PFSK-1 (cell line): Measurements from ENCODE around the gene ELL.

Source experiments
- FOXP2 ChIP-seq: optimal IDR thresholded peaks from 2 replicates; pipeline ENCODE3; 2011; ENCODE audit warnings: borderline replicate concordance, control low read depth, inconsistent platforms; ENCODE audit not compliant: insufficient read depth; ENCODE audit errors: extremely low read length, extremely low read depth
- POLR2AphosphoS5 ChIP-seq: IDR thresholded peaks from 2 replicates; pipeline ENCODE4 v1.6.1; 2012; ENCODE audit warnings: low read depth, mild to moderate bottlenecking, control low read depth, low read length, moderate library complexity
- SIN3A ChIP-seq: IDR thresholded peaks from 2 replicates; pipeline ENCODE4 v1.6.1; 2012; ENCODE audit warnings: mild to moderate bottlenecking, low read length, moderate library complexity, borderline replicate concordance; ENCODE audit not compliant: insufficient read depth
- TAF1 ChIP-seq: IDR thresholded peaks from 2 replicates; pipeline ENCODE4 v1.6.1; 2012; ENCODE audit warnings: low read length, control low read depth, borderline replicate concordance; ENCODE audit not compliant: insufficient read depth
- TF ChIP-seq, protein P1 (sequence below), 2 experiments: IDR thresholded peaks; 2 replicates each; pipeline versions ENCODE4 v1.6.1 to v1.8.0; 2011 to 2012; ENCODE audit warnings: low read depth in 2 of 2, low read length in 2 of 2, control low read depth in 1 of 2, inconsistent platforms in 1 of 2, mild to moderate bottlenecking in 1 of 2, moderate library complexity in 1 of 2; ENCODE audit not compliant: insufficient read depth in 1 of 2

Gene ELL

DNA sequence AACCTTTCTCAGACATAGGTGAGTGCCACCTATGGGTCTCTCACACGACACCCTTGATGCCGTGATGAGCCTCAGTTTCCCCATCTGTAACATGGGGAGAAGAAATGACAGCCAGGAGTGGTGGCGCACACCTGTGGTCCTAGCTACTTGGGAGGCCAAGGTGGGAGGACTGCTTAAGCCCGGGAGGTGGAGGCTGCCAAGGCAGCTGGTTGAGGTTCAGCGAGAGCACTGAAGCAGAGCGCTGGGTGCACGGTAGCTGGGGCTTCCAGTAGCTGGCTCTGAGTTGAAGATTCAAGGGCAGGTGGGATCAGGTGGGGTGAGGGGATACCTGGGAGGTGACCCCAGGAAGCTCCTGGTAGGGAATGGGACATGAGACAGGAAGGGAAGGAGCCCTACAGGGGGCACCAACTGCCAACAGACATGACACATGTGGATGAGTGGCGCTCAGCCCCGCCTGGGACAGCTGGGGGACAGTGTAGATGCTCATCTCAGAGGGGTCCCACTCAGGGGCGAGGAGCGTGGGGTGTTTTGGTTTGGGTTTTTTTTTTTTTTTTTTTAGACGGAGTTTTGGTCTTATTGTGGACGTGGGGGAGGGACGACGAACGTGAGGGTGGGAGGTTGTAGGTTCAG, 109.1 kb downstream of the ELL start:
- TF ChIP-seq SIN3A: no peak
- TF ChIP-seq, protein P1, sequence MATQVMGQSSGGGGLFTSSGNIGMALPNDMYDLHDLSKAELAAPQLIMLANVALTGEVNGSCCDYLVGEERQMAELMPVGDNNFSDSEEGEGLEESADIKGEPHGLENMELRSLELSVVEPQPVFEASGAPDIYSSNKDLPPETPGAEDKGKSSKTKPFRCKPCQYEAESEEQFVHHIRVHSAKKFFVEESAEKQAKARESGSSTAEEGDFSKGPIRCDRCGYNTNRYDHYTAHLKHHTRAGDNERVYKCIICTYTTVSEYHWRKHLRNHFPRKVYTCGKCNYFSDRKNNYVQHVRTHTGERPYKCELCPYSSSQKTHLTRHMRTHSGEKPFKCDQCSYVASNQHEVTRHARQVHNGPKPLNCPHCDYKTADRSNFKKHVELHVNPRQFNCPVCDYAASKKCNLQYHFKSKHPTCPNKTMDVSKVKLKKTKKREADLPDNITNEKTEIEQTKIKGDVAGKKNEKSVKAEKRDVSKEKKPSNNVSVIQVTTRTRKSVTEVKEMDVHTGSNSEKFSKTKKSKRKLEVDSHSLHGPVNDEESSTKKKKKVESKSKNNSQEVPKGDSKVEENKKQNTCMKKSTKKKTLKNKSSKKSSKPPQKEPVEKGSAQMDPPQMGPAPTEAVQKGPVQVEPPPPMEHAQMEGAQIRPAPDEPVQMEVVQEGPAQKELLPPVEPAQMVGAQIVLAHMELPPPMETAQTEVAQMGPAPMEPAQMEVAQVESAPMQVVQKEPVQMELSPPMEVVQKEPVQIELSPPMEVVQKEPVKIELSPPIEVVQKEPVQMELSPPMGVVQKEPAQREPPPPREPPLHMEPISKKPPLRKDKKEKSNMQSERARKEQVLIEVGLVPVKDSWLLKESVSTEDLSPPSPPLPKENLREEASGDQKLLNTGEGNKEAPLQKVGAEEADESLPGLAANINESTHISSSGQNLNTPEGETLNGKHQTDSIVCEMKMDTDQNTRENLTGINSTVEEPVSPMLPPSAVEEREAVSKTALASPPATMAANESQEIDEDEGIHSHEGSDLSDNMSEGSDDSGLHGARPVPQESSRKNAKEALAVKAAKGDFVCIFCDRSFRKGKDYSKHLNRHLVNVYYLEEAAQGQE (IDR thresholded peaks at IDR 0.05; ENCODE audit: insufficient read depth in 1 of 2, low read depth in 2 of 2, low read length in 2 of 2): no peak
- no peak for TF ChIP-seq TAF1
- no peak for TF ChIP-seq FOXP2
- no peak for TF ChIP-seq POLR2AphosphoS5

DNA sequence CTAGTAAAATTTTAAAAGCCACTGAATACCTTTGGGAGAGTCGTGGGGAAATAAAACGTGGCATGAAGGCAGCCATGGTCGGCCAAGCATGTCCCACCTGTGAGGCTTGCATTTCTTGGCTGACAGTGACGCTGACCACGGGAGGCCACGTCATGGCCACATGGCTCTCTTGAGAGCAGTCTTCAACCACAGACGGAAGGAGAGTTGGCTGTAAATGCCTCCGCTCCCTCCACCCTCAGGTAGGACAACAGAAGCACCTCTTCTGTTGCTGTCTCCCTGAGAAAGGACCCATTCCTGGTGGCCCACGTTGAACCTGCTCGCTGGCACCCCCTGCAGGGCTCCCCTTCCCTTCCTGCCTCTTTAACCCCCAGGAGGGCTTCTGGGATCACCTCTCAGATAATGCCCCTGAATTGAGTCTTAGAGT, 113.8 kb downstream of the ELL start:
- TF ChIP-seq SIN3A (no peak), TAF1 (no peak), POLR2AphosphoS5 (no peak), FOXP2 (no peak)
- TF ChIP-seq, protein P1 (IDR thresholded peaks at IDR 0.05; ENCODE audit: insufficient read depth in 1 of 2, low read depth in 2 of 2, low read length in 2 of 2): no peak

DNA sequence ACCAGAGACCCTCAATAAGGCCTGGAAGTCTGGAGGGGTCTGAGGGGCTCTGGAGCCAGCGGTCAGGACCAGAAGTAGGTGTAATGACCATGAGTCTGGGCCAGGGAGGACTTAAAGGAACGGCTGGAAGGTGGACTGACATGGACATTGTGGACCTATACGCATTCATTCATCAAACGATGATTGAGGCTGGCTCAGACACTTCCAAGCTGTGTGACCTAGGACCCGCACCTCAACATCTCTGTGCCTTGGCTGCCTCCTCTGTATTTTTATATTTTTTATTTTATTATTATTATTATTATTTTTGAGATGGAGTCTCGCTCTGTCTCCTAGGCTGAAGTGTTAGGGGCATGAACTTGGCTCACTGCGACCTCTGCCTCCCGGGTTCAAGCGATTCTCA, 115.1 kb downstream of the ELL start:
- no peak for TF ChIP-seq SIN3A
- TF ChIP-seq TAF1: no peak
- TF ChIP-seq, protein P1 (IDR thresholded peaks at IDR 0.05; ENCODE audit: insufficient read depth in 1 of 2, low read depth in 2 of 2, low read length in 2 of 2): no peak
- no peak for TF ChIP-seq FOXP2
- no peak for TF ChIP-seq POLR2AphosphoS5

DNA sequence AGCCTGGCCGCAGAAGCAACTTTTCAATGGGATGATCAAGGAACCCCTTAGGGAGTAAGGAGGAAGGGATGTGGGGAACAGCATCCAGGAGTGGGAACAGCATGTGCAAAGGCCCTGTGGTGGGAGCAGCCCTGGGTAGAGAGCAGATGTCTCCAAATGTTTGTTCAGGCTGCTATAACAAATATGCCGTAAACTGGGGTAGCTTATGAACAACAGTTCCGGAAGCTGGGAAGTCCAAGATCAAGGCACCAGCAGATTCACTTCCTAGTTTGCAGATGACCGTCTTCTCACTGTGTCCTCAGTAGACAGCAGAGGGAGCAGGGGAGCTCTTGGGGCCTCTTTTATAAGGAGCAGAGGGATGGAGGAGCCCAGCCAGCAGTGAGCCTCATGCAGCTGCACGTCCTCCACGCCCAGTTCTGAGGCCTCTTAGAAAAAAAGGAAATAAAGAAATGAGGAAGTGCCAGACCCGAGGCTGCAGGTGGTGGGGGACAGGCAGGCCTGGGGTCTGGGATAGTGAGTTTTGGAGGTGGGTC, 120.2 kb downstream of the ELL start:
- TF ChIP-seq, protein P1 (IDR thresholded peaks at IDR 0.05; ENCODE audit: insufficient read depth in 1 of 2, low read depth in 2 of 2, low read length in 2 of 2): no peak
- TF ChIP-seq SIN3A: no peak
- TF ChIP-seq TAF1: no peak
- no peak for TF ChIP-seq POLR2AphosphoS5
- TF ChIP-seq FOXP2: no peak

- TF ChIP-seq TAF1: no peak
- TF ChIP-seq, protein P1 (IDR thresholded peaks at IDR 0.05; ENCODE audit: insufficient read depth in 1 of 2, low read depth in 2 of 2, low read length in 2 of 2): no peak
- no peak for TF ChIP-seq FOXP2
- TF ChIP-seq SIN3A: no peak
- TF ChIP-seq POLR2AphosphoS5: no peak
Measured at GRCh38 chr19:18399008-18399407, 122.9 kb downstream of the ELL start.
